Endothelial cell of umbilical vein (primary cell): Measurements from ENCODE around the gene ASPHD2. TPM values are rescaled to one million over a fixed set of nuclear protein-coding genes. Genes with fewer than 3 reads are reported as not detected.

ENCODE experiments used
- BruUV-seq: library from RNA; stranded (reverse); fragments of 400-500 nt; replicated peaks from 2 replicates; lab custom pipeline; 2021; lab: Mats Ljungman, UMichigan
- CTCF ChIA-PET: fragments of 300-600, 350-600 bp; sonication (Branson Sonifier 250); formaldehyde crosslinking; loops from one replicate; lab custom pipeline; 2021; ENCODE audit warnings: antibody characterized with exemption, inconsistent platforms; lab: Charles Lee
- POLR2A ChIA-PET: fragments of 300-600, 350-600 bp; sonication (Branson Sonifier 250); formaldehyde crosslinking; loops from one replicate; lab custom pipeline; 2021; ENCODE audit warnings: antibody characterized with exemption, inconsistent platforms; lab: Charles Lee
- DNase-seq: peaks from one replicate; pipeline ENCODE4 v3.0.0-alpha.2; 2011; ENCODE audit warnings: low read depth, low spot score
- FAIRE-seq: peaks from 2 replicates; lab custom pipeline; 2011; peaks lifted over from hg19 to GRCh38; lab: Jason Lieb, UNC
- H2AFZ ChIP-seq: 2 replicates; pipeline ENCODE4 v1.6.0; 2012; ENCODE audit warnings: low read depth, low read length, control low read depth, inconsistent platforms
- H3K27ac ChIP-seq: 2 replicates; pipeline ENCODE4 v1.5.1; 2011; ENCODE audit warnings: low read depth, mild to moderate bottlenecking, control low read depth, low read length, moderate library complexity; ENCODE audit not compliant: insufficient read depth
- H3K27me3 ChIP-seq, 2 experiments: 2 replicates each; pipeline versions ENCODE4 v1.6.0 to v1.6.1; 2011; ENCODE audit warnings: low read length in 2 of 2, mixed read lengths in 1 of 2; ENCODE audit not compliant: control insufficient read depth in 2 of 2, insufficient read depth in 2 of 2
- H3K36me3 ChIP-seq, 2 experiments: 2 replicates in 1 of 2; 3 replicates in 1 of 2; pipeline ENCODE4 v1.5.1; 2011; ENCODE audit warnings: low read length in 2 of 2, mild to moderate bottlenecking in 1 of 2, moderate library complexity in 1 of 2; ENCODE audit not compliant: control insufficient read depth in 2 of 2, insufficient read depth in 2 of 2; ENCODE audit errors: extremely low read depth in 1 of 2
- H3K4me1 ChIP-seq: 3 replicates; pipeline ENCODE4 v1.5.1; 2011; ENCODE audit warnings: mild to moderate bottlenecking, low read length; ENCODE audit not compliant: control insufficient read depth, insufficient read depth; ENCODE audit errors: extremely low read depth
- H3K4me2 ChIP-seq: 2 replicates; pipeline ENCODE4 v1.6.1; 2011; ENCODE audit warnings: low read length, control low read depth, mixed read lengths; ENCODE audit not compliant: insufficient read depth
- H3K4me3 ChIP-seq, 3 experiments: fragments of 200-600 bp in 1 of 3; sonication (generic), shearing (Covaris generic) in 1 of 3; replicated peaks in 1 of 3; 2 replicates each; pipeline ENCODE4 v1.5.1; 2011 to 2016; ENCODE audit warnings: control low read depth in 3 of 3, low read length in 3 of 3, mild to moderate bottlenecking in 2 of 3, inconsistent platforms in 1 of 3, low read depth in 1 of 3, moderate library complexity in 1 of 3; ENCODE audit not compliant: insufficient read depth in 1 of 3
- H3K79me2 ChIP-seq: 2 replicates; pipeline ENCODE4 v1.6.0; 2012; ENCODE audit warnings: low read length, inconsistent platforms; ENCODE audit not compliant: control insufficient read depth, insufficient read depth
- H3K9ac ChIP-seq: replicated peaks from 2 replicates; pipeline ENCODE3; 2011; ENCODE audit warnings: low read length, control low read depth; ENCODE audit not compliant: insufficient read depth; ENCODE audit errors: extremely low read depth
- H3K9me1 ChIP-seq: replicated peaks from 3 replicates; pipeline ENCODE4 v1.6.0; 2011; ENCODE audit warnings: mild to moderate bottlenecking, low read length; ENCODE audit not compliant: control insufficient read depth, insufficient read depth; ENCODE audit errors: extremely low read depth
- H3K9me3 ChIP-seq: replicated peaks from 2 replicates; pipeline ENCODE4 v1.5.1; 2012; ENCODE audit warnings: low read length, inconsistent platforms; ENCODE audit not compliant: control insufficient read depth, insufficient read depth
- H4K20me1 ChIP-seq: replicated peaks from 2 replicates; pipeline ENCODE3; 2011; ENCODE audit warnings: mild to moderate bottlenecking, low read length; ENCODE audit not compliant: control insufficient read depth, insufficient read depth; ENCODE audit errors: extremely low read depth
- EZH2 ChIP-seq: IDR thresholded peaks from 2 replicates; pipeline ENCODE4 v1.6.1; 2012; ENCODE audit warnings: borderline replicate concordance, low read depth, mild to moderate bottlenecking, moderate library complexity, low read length, inconsistent platforms; ENCODE audit not compliant: severe bottlenecking
- FOS ChIP-seq: IDR thresholded peaks from 2 replicates; pipeline ENCODE4 v1.6.1; 2011; ENCODE audit warnings: mild to moderate bottlenecking, low read length, moderate library complexity, borderline replicate concordance; ENCODE audit not compliant: insufficient read depth
- GATA2 ChIP-seq: IDR thresholded peaks from 2 replicates; pipeline ENCODE4 v1.7.0; 2011; ENCODE audit warnings: low read depth, mild to moderate bottlenecking, moderate library complexity, mixed read lengths, low read length; ENCODE audit not compliant: insufficient read length, insufficient read depth
- JUN ChIP-seq: IDR thresholded peaks from 2 replicates; pipeline ENCODE4 v1.6.1; 2011; ENCODE audit warnings: borderline replicate concordance, low read depth; ENCODE audit not compliant: insufficient read length, insufficient read depth
- MYC ChIP-seq: IDR thresholded peaks from one replicate; pipeline ENCODE4 v1.6.1; 2011; ENCODE audit warnings: mild to moderate bottlenecking, low read depth, low read length
- POLR2AphosphoS5 ChIP-seq: IDR thresholded peaks from 2 replicates; pipeline ENCODE4 v1.6.1; 2012; ENCODE audit warnings: low read depth, mild to moderate bottlenecking, control low read depth, low read length, moderate library complexity; ENCODE audit not compliant: insufficient read depth
- dilution Hi-C: fragments of 300-500 bp; cut with MboI; formaldehyde crosslinking; loops from one replicate; pipeline ENCODE4 v1.15.0; 2019; ENCODE audit warnings: low sequenced_read_pairs; ENCODE audit not compliant: extremely low pct_ligation_motif_present
- intact Hi-C: fragments of 100-400 bp; cut with micrococcal nuclease; formaldehyde crosslinking; loops from one replicate; pipeline ENCODE4 v1.10.0; 2022
- polyA plus RNA-seq, 4 experiments: library from polyadenylated mRNA; depleted of rRNA in 3 of 4; stranded (reverse) in 3 of 4; unstranded in 1 of 4; fragments of >200 nt; gene quantifications; 2 replicates each; pipeline versions ENCODE4 v1.2.1 to v1.2.3, GENCODE V29; 2011 to 2012; ENCODE audit warnings: missing spikeins in 1 of 4
- total RNA-seq: library from RNA; stranded (reverse); gene quantifications from 2 replicates; pipeline ENCODE4 v1.2.3, GENCODE V29; 2021
- TF ChIP-seq, protein P1 (sequence below): IDR thresholded peaks from 2 replicates; pipeline ENCODE4 v1.6.1; 2011; ENCODE audit not compliant: insufficient read depth, insufficient read length
- TF ChIP-seq, protein P2 (sequence below), 2 donors: IDR thresholded peaks; 1 replicate in 1 of 2; 2 replicates in 1 of 2; pipeline ENCODE4 v1.5.1; 2011; ENCODE audit warnings: low read length in 2 of 2, mild to moderate bottlenecking in 2 of 2, moderate library complexity in 2 of 2, control low read depth in 1 of 2, inconsistent platforms in 1 of 2, low read depth in 1 of 2; ENCODE audit not compliant: insufficient read depth in 1 of 2; ENCODE audit errors: extremely low read depth in 1 of 2

ASPHD2 gene
- total and polyA plus RNA-seq, 2 donors (not counting 3 experiments of a cell fraction or from before 2014, with no cell fraction given), result 4.8 to 5.5 TPM

DNA sequence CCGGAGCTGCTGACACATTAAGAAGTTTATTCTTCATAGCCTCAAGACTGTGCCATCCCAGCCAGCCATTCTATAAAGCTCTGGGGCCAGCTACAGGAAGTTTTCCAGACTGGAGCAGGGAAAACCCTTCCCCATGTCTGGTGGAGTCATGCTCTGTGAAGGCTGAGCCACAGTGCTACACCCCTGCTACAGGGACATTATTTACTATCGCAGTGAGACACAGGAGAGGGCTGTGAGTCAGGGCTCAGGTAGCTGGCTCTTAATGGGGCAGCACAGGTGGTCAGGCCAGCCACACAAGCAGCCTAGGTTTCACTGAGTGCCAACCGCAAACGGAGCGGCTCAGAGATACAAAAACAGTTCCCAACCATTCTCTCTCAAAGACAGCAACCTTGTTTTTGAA, 42.5 kb downstream of the ASPHD2 start:
- ChIA-PET POLR2A (interaction anchor here (0.5 kb wide), 1 partner anchor 29 kb away, joined by 3 read pairs; no protein-coding TSS in a partner anchor), CTCF (interaction anchor here (1.2 to 1.9 kb wide), 6 partner anchors 10 to 194 kb away, joined by 3 to 10 read pairs (median 6); partner anchors contain the start of genes HPS4 and SRRD)
- BruUV-seq, result no TSS peak
- H3K4me2 ChIP-seq, result peak overlapping the region; percentile 4
- peaks cover 10 to 23% of the 10 kb centered on the region in 2 experiments for H3K36me3 ChIP-seq
- H3K9me3 ChIP-seq, result no peaks in the 10 kb centered on the region
- H3K27me3 ChIP-seq, result no peaks in the 10 kb centered on the region
- no peak overlapping the region for H3K4me3 ChIP-seq
- no peaks in the 10 kb centered on the region for H4K20me1 ChIP-seq
- peak overlapping the region; percentile 87 for H3K27ac ChIP-seq
- H3K9ac ChIP-seq, result peak overlapping the region; percentile 28
- H3K79me2 ChIP-seq, result no peaks in the 10 kb centered on the region
- dilution Hi-C loops, result no loop called here
- no peaks in the 10 kb centered on the region for H3K9me1 ChIP-seq
- TF ChIP-seq POLR2AphosphoS5 (peak; percentile 36), MYC (no peak), FOS (peak; percentile 96), JUN (peak; percentile 18), EZH2 (no peak)
- TF ChIP-seq, protein P1, sequence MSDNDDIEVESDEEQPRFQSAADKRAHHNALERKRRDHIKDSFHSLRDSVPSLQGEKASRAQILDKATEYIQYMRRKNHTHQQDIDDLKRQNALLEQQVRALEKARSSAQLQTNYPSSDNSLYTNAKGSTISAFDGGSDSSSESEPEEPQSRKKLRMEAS, result no peak
- intact Hi-C loops, result loop anchor here (1.0 kb wide), 1 partner anchor 29 kb away; no protein-coding TSS in a partner anchor
- no peak overlapping the region for H2AFZ ChIP-seq
- DNase-seq, result peak; percentile 92
- FAIRE-seq, result peak; percentile 69
- peaks cover 28% of the 10 kb centered on the region for H3K4me1 ChIP-seq

GRCh38 chr22:26474682-26475081, 45.6 kb downstream of the ASPHD2 start:
- Histone ChIP-seq H3K4me1 (peaks cover 30% of the 10 kb centered on the region), H3K79me2 (peaks cover 5% of the 10 kb centered on the region), H3K4me2 (no peak overlapping the region), H3K27me3 (no peaks in the 10 kb centered on the region), H3K36me3 (peaks cover 10 to 27% of the 10 kb centered on the region in 2 experiments), H3K9me3 (no peaks in the 10 kb centered on the region), H3K9ac (no peak overlapping the region), H3K27ac (no peak overlapping the region), H3K9me1 (no peaks in the 10 kb centered on the region), H3K4me3 (no peak overlapping the region), H4K20me1 (no peaks in the 10 kb centered on the region), H2AFZ (no peak overlapping the region)
- peak; percentile 8 for DNase-seq
- peak; percentile 74 for FAIRE-seq
- TF ChIP-seq FOS (peak; percentile 46), GATA2 (no peak), POLR2AphosphoS5 (no peak), EZH2 (no peak), MYC (no peak)
- TF ChIP-seq, protein P1, result no peak
- TF ChIP-seq, protein P2, sequence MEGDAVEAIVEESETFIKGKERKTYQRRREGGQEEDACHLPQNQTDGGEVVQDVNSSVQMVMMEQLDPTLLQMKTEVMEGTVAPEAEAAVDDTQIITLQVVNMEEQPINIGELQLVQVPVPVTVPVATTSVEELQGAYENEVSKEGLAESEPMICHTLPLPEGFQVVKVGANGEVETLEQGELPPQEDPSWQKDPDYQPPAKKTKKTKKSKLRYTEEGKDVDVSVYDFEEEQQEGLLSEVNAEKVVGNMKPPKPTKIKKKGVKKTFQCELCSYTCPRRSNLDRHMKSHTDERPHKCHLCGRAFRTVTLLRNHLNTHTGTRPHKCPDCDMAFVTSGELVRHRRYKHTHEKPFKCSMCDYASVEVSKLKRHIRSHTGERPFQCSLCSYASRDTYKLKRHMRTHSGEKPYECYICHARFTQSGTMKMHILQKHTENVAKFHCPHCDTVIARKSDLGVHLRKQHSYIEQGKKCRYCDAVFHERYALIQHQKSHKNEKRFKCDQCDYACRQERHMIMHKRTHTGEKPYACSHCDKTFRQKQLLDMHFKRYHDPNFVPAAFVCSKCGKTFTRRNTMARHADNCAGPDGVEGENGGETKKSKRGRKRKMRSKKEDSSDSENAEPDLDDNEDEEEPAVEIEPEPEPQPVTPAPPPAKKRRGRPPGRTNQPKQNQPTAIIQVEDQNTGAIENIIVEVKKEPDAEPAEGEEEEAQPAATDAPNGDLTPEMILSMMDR (IDR thresholded peaks at IDR 0.05; ENCODE audit: extremely low read depth in 1 of 2, insufficient read depth in 1 of 2, low read depth in 1 of 2, low read length in 2 of 2), result no peak
- POLR2A ChIA-PET, result no interaction called here
- intact Hi-C loops (no loop called here), dilution Hi-C loops (no loop called here)
- CTCF ChIA-PET, result interaction anchor here (1.5 kb wide), 1 partner anchor 37 kb away, joined by 3 read pairs; no protein-coding TSS in a partner anchor
- no TSS peak for BruUV-seq
